H54 (cell line): ENCODE results near the gene RPS21.

Experiments
- DNase-seq: peaks from one replicate; pipeline ENCODE4 v3.0.0; 2011; ENCODE audit warnings: low spot score, mixed read lengths; ENCODE audit not compliant: insufficient read length
- FAIRE-seq: peaks from 3 replicates; lab custom pipeline; 2011; peaks lifted over from hg19 to GRCh38; lab: Jason Lieb, UNC
- POLR2A ChIP-seq: IDR thresholded peaks from 2 replicates; pipeline ENCODE4 v1.6.1; 2011; ENCODE audit warnings: low read depth, mild to moderate bottlenecking, low read length

RPS21 gene

GRCh38 chr20:62386383-62387218 is at the start of gene RPS21:
Gene RPS21 (plus strand): TSS chr20:62387103. CDS start chr20:62387339, 236 bp downstream.
- peak; percentile 85 for TF ChIP-seq POLR2A
- FAIRE-seq = no peak
- DNase-seq = peak; percentile 88

- FAIRE-seq (no peak), DNase-seq (no peak)
- no peak for TF ChIP-seq POLR2A
Observed at GRCh38 chr20:62337558-62338293, 49.2 kb upstream of the RPS21 start.

GRCh38 chr20:62338294-62338620 is 48.6 kb upstream of the RPS21 start:
- no peak for TF ChIP-seq POLR2A
- DNase-seq = no peak
- no peak for FAIRE-seq

GRCh38 chr20:62339647-62340062 is 47.2 kb upstream of the RPS21 start:
- FAIRE-seq = no peak
- TF ChIP-seq POLR2A = no peak
- no peak for DNase-seq

- no peak for TF ChIP-seq POLR2A
- FAIRE-seq (no peak), DNase-seq (no peak)
Observed at GRCh38 chr20:62342910-62343309, 44.0 kb upstream of the RPS21 start.

- no peak for FAIRE-seq
- TF ChIP-seq POLR2A = no peak
- no peak for DNase-seq
Observed at GRCh38 chr20:62344092-62344491, 42.8 kb upstream of the RPS21 start.

GRCh38 chr20:62344782-62345181 is 42.1 kb upstream of the RPS21 start:
- no peak for TF ChIP-seq POLR2A
- DNase-seq (no peak), FAIRE-seq (no peak)

GRCh38 chr20:62345681-62346370 is 41.1 kb upstream of the RPS21 start:
- TF ChIP-seq POLR2A = no peak
- FAIRE-seq (no peak), DNase-seq (no peak)

- no peak for FAIRE-seq
- DNase-seq = no peak
- TF ChIP-seq POLR2A = no peak
Observed at GRCh38 chr20:62346398-62347150, 40.3 kb upstream of the RPS21 start.

- FAIRE-seq = no peak
- no peak for TF ChIP-seq POLR2A
- DNase-seq = no peak
Observed at GRCh38 chr20:62347151-62347404, 39.8 kb upstream of the RPS21 start.

GRCh38 chr20:62347445-62347844 is 39.5 kb upstream of the RPS21 start:
- DNase-seq = no peak
- no peak for FAIRE-seq
- no peak for TF ChIP-seq POLR2A

- no peak for DNase-seq
- FAIRE-seq = no peak
- TF ChIP-seq POLR2A = no peak
Observed at GRCh38 chr20:62348604-62349003, 38.3 kb upstream of the RPS21 start.

- DNase-seq (no peak), FAIRE-seq (no peak)
- no peak for TF ChIP-seq POLR2A
Observed at GRCh38 chr20:62349556-62350097, 37.3 kb upstream of the RPS21 start.
